ENCODE measurements around the gene FOXR2.

FOXR2 gene

DNA sequence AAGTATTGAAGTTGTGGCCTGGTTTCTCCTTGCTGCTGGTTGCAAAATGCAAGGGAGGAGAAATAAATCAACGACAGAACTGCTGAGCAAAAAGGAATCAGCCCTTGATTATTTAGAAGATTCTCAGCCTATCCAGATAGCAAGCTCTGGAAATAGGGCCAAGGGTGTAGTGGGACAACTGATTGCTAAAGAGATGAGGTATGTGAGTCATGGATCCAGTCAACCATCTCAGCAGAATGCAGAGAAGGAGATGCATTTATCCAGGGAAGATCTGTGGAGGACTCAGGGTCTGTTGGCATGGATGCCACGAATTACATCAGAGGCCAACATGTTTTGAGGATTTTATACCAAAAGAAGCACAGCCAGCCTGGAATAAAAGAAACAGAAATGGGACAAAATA is 36.7 kb downstream of the FOXR2 start:
- TF ChIP-seq, protein P1, sequence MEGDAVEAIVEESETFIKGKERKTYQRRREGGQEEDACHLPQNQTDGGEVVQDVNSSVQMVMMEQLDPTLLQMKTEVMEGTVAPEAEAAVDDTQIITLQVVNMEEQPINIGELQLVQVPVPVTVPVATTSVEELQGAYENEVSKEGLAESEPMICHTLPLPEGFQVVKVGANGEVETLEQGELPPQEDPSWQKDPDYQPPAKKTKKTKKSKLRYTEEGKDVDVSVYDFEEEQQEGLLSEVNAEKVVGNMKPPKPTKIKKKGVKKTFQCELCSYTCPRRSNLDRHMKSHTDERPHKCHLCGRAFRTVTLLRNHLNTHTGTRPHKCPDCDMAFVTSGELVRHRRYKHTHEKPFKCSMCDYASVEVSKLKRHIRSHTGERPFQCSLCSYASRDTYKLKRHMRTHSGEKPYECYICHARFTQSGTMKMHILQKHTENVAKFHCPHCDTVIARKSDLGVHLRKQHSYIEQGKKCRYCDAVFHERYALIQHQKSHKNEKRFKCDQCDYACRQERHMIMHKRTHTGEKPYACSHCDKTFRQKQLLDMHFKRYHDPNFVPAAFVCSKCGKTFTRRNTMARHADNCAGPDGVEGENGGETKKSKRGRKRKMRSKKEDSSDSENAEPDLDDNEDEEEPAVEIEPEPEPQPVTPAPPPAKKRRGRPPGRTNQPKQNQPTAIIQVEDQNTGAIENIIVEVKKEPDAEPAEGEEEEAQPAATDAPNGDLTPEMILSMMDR (IDR thresholded peaks at IDR 0.05; ENCODE audit: low read depth, low read length, missing control alignments) = no peak
- Histone ChIP-seq H3K4me3 (ENCODE audit: low read depth, low read length) (no peak overlapping the region), H3K27ac (no peak overlapping the region), H3K36me3 (replicated peaks) (no peaks in the 10 kb centered on the region), H3K27me3 (replicated peaks) (no peaks in the 10 kb centered on the region)
- in situ Hi-C loops (cut with HindIII; ENCODE audit: low pct_ligation_motif_present, low sequenced_read_pairs) = no loop called here
- no peak for DNase-seq

DNA sequence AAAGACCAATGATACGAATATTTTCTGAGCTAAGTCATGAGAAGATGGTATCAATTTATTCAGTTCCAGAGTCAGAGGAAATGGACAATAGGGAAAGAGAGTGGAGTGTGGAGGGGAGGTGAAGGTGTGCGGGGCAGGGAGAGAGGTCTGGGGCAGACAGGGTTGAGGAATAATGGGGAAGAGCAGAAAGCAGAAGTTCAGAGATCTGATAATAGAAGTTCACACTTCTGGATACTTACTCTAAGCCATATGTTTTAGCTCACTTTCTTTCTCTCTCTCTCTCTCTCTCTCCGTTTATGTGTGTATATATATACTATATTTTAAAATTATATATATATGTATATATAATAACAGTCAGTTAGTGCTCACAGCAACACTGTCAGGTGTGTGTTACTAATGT is 40.4 kb downstream of the FOXR2 start:
- in situ Hi-C loops (cut with HindIII; ENCODE audit: low pct_ligation_motif_present, low sequenced_read_pairs) = no loop called here
- no peaks in the 10 kb centered on the region for H3K36me3 ChIP-seq (replicated peaks)

DNA sequence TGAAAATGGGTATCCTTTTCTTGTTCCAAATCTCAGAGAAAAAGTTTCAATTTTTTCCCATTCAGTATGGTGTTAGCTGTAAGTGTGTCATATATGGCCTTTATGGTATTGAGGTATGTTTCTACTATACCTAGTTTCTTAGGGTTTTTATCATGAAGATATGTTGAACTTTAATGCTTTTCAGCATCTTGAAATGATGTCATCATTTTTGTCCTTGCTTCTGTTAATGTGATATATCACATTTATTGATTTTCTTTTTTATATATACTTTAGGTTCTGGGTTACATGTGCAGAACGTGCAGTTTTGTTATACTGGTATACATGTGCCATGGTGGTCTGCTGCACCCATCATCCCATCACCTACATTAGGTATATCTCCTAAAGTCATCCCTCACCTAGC is 44.9 kb downstream of the FOXR2 start:
- TF ChIP-seq, protein P1 (IDR thresholded peaks at IDR 0.05; ENCODE audit: low read depth, low read length, missing control alignments) = no peak
- in situ Hi-C loops (cut with HindIII; ENCODE audit: low pct_ligation_motif_present, low sequenced_read_pairs) = no loop called here
- no peak overlapping the region for H3K4me3 ChIP-seq (ENCODE audit: low read depth, low read length)
- DNase-seq = no peak
- no peak overlapping the region for H3K27ac ChIP-seq
- no peaks in the 10 kb centered on the region for H3K27me3 ChIP-seq (replicated peaks)
- H3K36me3 ChIP-seq (replicated peaks) = no peaks in the 10 kb centered on the region

More for the DNA sequence above, 40.4 kb downstream of the FOXR2 start:
- TF ChIP-seq, protein P1 (IDR thresholded peaks at IDR 0.05; ENCODE audit: low read depth, low read length, missing control alignments) = no peak
- no peak for DNase-seq
- Histone ChIP-seq H3K4me3 (ENCODE audit: low read depth, low read length) (no peak overlapping the region), H3K27me3 (replicated peaks) (no peaks in the 10 kb centered on the region), H3K27ac (no peak overlapping the region)
